HG02885 (cell line): ENCODE results near the gene TSPO.

Source experiments
- ATAC-seq: cut with Tn5 transposase; IDR thresholded peaks from one replicate; pipeline ENCODE4 v1.9.1; 2021; ENCODE audit warnings: mild to moderate bottlenecking; ENCODE audit not compliant: unreplicated experiment, poor library complexity

Gene TSPO

DNA sequence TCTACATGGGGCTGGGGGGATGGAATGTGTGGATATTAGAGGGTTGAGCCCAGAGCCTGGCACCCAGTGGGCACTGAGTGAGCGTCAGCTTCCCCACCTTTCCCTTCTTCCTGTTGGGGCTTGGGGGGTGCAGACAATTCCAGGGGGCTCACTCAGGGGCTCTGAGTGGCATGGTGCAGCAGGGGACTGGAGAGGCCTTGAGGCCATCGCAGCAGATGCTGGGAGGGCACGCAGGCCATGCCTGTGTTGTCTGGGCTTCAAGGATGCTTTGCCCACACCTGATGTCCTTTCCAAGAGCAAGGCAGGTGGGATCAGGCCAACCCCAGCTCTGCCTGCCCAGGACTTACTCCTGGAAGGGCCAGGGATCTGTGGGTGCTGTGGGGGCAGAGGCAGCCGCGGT is 46.8 kb downstream of the TSPO start:
- ATAC-seq, result no peak

DNA sequence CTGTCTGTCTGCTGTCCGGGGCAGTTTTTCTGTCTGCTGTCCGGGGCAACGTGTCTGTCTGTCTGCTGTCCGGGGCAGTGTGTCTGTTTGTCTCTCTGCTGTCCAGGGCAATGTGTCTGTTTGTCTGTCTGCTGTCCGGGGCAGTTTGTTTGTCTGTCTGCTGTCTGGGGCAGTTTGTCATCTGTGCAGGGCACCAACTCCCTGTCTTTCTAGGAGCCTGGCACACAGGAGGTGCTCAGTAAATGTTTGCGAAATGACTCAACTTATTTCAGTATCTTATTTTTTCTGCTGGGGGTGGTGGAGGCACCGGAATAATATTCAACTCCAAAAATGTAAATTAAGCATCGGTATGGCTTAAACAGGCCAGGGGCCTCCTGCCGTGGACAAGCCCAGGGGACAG is 47.6 kb downstream of the TSPO start:
- ATAC-seq, result no peak

- ATAC-seq, result no peak
These were observed 48.2 kb downstream of the TSPO start for GRCh38 chr22:43199541-43199940.

DNA sequence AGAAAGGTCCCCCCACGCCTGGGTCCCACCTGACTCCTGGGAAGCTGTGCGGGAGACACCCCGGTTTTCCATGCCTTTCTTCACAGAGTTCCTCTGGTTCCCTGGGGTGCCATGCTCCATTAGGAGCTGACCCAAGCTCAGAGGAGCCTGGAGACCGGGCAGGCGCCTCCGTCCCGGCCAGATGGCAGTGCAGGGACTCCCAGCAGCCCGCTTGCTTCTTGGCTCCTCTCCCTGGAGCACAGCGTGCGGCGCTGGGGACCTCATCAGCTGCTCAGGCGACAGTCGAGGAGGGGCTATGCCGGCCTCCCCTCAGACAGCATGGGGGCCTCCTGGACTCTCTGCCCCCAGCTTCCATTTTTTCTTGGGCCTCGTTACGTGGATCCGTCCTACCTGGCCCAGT is 48.7 kb downstream of the TSPO start:
- no peak for ATAC-seq

GRCh38 chr22:43200555-43200954 is 49.2 kb downstream of the TSPO start:
- ATAC-seq, result no peak

DNA sequence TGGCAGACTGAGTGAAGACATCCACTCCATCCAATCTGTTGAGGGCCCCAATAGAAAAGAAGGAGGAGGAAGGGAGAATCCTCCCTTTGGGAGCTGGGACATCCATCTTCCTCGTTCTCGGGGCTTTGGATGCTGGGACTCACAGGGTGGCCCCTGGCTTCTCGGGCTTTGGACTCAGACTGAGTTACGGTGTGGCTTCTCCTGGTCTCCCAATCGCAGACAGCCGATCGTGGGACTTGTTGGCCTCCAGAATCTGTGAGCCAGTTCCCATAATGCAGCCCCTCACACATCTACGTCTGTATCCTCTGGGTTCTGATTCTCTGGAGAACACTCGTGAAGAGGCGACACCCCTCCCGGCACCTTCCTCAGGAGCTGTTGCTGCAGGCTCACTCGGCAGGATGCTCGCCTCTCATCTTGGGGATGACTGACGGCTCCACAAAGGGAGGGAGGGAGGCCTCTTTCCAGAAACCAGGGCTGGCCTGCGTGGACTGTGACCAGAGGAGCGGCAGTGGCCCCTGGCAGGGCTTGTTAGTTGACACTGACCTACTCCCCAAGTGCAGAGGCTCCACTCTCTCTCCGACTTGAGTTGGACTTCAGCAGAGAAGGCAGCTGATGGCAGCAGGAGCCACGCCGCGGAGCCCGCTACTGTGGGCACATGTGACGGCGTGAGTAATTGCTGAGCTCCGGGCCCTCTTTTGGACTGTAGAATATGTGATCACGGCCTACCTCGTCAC is 50.3 kb downstream of the TSPO start:
- ATAC-seq, result no peak

DNA sequence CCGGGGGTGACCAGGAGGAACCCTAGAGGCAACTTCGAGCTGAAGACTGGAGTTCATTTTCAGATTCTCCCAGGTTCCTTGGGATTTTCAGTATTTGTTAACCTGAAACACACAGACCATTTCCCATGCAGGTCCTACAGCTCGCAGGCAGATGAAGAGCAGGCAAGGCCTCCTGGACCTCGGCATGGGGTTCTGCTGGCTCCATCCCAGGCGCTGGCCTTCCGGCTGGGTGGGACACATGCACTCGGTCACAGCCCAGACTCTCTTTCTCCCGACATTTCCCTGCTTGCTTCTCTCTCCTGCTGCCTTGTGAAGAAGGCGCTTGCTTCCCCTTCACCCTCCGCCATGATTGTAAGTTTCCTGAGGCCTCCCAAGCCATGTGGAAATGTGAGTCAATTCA is 51.0 kb downstream of the TSPO start:
- no peak for ATAC-seq

GRCh38 chr22:43202756-43203410 is 51.5 kb downstream of the TSPO start:
- ATAC-seq, result no peak

GRCh38 chr22:43203471-43203981 is 52.2 kb downstream of the TSPO start:
- ATAC-seq, result no peak

GRCh38 chr22:43205261-43205691 is 53.9 kb downstream of the TSPO start:
- ATAC-seq, result no peak

GRCh38 chr22:43205748-43206508 is 54.6 kb downstream of the TSPO start:
- no peak for ATAC-seq

- ATAC-seq, result no peak
These were observed 55.3 kb downstream of the TSPO start for GRCh38 chr22:43206509-43207161.

DNA sequence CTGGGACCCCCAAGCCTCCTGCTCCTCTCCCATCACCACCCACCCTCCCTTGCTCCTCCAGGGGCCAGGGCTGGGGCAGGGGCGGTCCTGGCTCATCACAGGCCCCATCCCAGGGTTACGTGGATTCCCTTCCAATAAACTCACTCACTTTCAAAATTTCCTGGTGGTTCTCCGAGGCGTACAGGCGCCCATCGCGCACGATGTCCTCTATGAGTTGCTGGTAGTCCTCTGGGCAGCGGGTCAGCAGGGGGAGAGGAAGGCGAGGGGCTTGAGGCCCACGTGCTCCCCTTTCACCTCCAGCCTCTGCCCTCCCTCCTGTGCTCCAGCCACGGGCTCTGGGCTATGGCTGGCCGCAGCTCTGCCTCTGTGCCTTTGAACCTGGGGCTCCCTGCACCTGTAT is 56.0 kb downstream of the TSPO start:
- ATAC-seq, result no peak

DNA sequence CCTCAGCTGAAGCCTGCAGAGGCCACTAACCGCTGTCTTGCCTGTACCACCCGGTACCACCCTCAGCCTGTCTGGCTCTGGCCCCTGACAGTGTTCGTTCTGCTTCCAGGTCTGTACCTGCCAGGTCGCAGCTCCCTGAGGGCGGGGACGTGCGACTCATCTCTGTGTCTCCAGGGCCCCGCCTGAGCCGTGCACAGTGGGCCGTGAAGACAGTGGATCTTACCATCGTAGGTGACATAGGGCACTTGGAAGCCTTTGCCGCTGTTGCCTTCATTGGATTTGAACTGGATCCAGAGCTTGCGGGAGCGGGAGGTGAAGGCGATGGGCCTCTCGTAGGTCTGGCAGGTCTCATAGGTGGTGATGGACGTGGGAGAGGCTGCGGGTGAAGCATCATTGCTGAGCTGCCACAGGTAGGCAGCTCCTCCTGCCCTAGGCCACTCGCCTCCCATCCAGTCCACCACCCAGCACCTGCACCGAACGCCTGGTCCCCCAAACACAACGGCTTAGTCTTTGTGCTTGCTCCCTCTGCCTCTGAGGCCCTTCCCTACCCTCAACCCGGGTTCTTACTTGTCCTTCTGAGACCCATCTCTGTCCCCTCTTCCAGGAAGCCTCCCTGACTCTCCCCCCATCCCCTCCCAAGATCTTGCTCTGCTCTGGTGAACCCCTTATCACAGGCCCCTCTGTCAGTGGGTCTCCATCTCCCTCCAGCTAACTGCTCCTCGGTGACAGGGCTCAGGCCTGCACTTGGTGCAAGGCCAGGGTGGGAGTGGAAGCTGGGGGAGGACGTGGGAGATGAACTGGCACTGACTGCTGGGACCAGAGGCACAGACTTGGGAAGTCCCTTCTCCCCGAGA is 56.7 kb downstream of the TSPO start:
- ATAC-seq, result no peak

- no peak for ATAC-seq
These were observed 57.6 kb downstream of the TSPO start for GRCh38 chr22:43208703-43209522.

DNA sequence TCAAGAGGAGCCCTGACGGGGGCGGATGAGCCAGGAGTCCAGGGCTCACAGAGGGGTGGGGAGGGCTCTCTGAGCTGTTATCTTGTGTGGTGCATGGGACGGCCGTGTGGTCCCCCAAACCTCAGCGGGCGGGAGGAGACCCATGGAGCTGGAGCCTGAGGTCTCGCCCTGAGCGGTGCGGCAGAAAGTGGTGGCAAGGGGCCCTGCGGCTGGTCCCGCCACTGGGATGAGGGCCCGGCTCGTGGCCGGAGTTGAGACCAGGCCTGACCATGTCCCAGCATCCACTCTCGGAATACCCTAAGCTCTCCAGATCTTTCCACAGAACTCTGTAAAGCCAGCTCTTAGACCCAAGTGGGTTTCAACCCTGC is 58.1 kb downstream of the TSPO start:
- ATAC-seq, result no peak

GRCh38 chr22:43209971-43210370 is 58.6 kb downstream of the TSPO start:
- no peak for ATAC-seq

- ATAC-seq, result no peak
These were observed 59.5 kb downstream of the TSPO start for GRCh38 chr22:43210631-43211515.
